ENCODE data around the gene PREX1. TPM values are rescaled to one million over a fixed set of nuclear protein-coding genes. Genes with fewer than 3 reads are reported as not detected.

The PREX1 gene
- total RNA-seq, 1 donor = 14.1 TPM

- Histone ChIP-seq H3K9me3 (ENCODE audit: low read depth, low read length) (no peaks in the 10 kb centered on the region), H2AFZ (ENCODE audit: low read length) (no peak overlapping the region)
Measured at GRCh38 chr20:48850977-48851299, 23.1 kb upstream of the PREX1 start.

GRCh38 chr20:48850257-48850976, 22.6 kb upstream of the PREX1 start:
- Histone ChIP-seq H3K36me3 (ENCODE audit: insufficient read depth, low read length) (no peaks in the 10 kb centered on the region), H3K27me3 (ENCODE audit: insufficient read depth, low read length) (no peaks in the 10 kb centered on the region), H3K9me3 (ENCODE audit: low read depth, low read length) (no peaks in the 10 kb centered on the region), H3K4me2 (ENCODE audit: insufficient read depth, low read length) (no peak overlapping the region), H3K4me1 (ENCODE audit: insufficient read depth, low read length) (peaks cover 7% of the 10 kb centered on the region), H3K79me2 (ENCODE audit: insufficient read depth, low read length) (no peaks in the 10 kb centered on the region), H3K27ac (ENCODE audit: low read depth, low read length) (no peak overlapping the region), H2AFZ (ENCODE audit: low read length) (no peak overlapping the region), H3K4me3 (ENCODE audit: insufficient read depth, low read length) (no peak overlapping the region), H4K20me1 (ENCODE audit: insufficient read depth, low read length) (no peaks in the 10 kb centered on the region)
- no peak for TF ChIP-seq CTCF (IDR thresholded peaks at IDR 0.05; ENCODE audit: extremely low read depth, low read depth, low read length)
- no peak for DNase-seq (ENCODE audit: insufficient read length, low spot score, missing footprints)

More at GRCh38 chr20:48850977-48851299, 23.1 kb upstream of the PREX1 start:
- DNase-seq (ENCODE audit: insufficient read length, low spot score, missing footprints) = no peak
- no peak overlapping the region for H3K4me2 ChIP-seq (ENCODE audit: insufficient read depth, low read length)
- no peak for TF ChIP-seq CTCF (IDR thresholded peaks at IDR 0.05; ENCODE audit: extremely low read depth, low read depth, low read length)
- H4K20me1 ChIP-seq (ENCODE audit: insufficient read depth, low read length) = no peaks in the 10 kb centered on the region
- H3K27me3 ChIP-seq (ENCODE audit: insufficient read depth, low read length) = no peaks in the 10 kb centered on the region
- peaks cover 3% of the 10 kb centered on the region for H3K4me1 ChIP-seq (ENCODE audit: insufficient read depth, low read length)
- H3K4me3 ChIP-seq (ENCODE audit: insufficient read depth, low read length) = no peak overlapping the region
- no peaks in the 10 kb centered on the region for H3K36me3 ChIP-seq (ENCODE audit: insufficient read depth, low read length)
- H3K27ac ChIP-seq (ENCODE audit: low read depth, low read length) = no peak overlapping the region
- H3K79me2 ChIP-seq (ENCODE audit: insufficient read depth, low read length) = no peaks in the 10 kb centered on the region

GRCh38 chr20:48849779-48850178, 22.0 kb upstream of the PREX1 start:
- Histone ChIP-seq H3K79me2 (ENCODE audit: insufficient read depth, low read length) (no peaks in the 10 kb centered on the region), H3K4me2 (ENCODE audit: insufficient read depth, low read length) (no peak overlapping the region)

GRCh38 chr20:48849299-48849698, 21.5 kb upstream of the PREX1 start:
- H3K27me3 ChIP-seq (ENCODE audit: insufficient read depth, low read length) = no peaks in the 10 kb centered on the region
- no peak for DNase-seq (ENCODE audit: insufficient read length, low spot score, missing footprints)
- no peaks in the 10 kb centered on the region for H4K20me1 ChIP-seq (ENCODE audit: insufficient read depth, low read length)
- H3K4me3 ChIP-seq (ENCODE audit: insufficient read depth, low read length) = no peak overlapping the region
- no peak overlapping the region for H2AFZ ChIP-seq (ENCODE audit: low read length)
- no peaks in the 10 kb centered on the region for H3K9me3 ChIP-seq (ENCODE audit: low read depth, low read length)
- peaks cover 17% of the 10 kb centered on the region for H3K4me1 ChIP-seq (ENCODE audit: insufficient read depth, low read length)
- no peak overlapping the region for H3K27ac ChIP-seq (ENCODE audit: low read depth, low read length)
- H3K36me3 ChIP-seq (ENCODE audit: insufficient read depth, low read length) = no peaks in the 10 kb centered on the region
- no peak overlapping the region for H3K4me2 ChIP-seq (ENCODE audit: insufficient read depth, low read length)
- TF ChIP-seq CTCF (IDR thresholded peaks at IDR 0.05; ENCODE audit: extremely low read depth, low read depth, low read length) = no peak
- no peaks in the 10 kb centered on the region for H3K79me2 ChIP-seq (ENCODE audit: insufficient read depth, low read length)

More at GRCh38 chr20:48849779-48850178, 22.0 kb upstream of the PREX1 start:
- Histone ChIP-seq H4K20me1 (ENCODE audit: insufficient read depth, low read length) (no peaks in the 10 kb centered on the region), H3K4me1 (ENCODE audit: insufficient read depth, low read length) (peaks cover 14% of the 10 kb centered on the region), H3K4me3 (ENCODE audit: insufficient read depth, low read length) (no peak overlapping the region), H2AFZ (ENCODE audit: low read length) (no peak overlapping the region), H3K36me3 (ENCODE audit: insufficient read depth, low read length) (no peaks in the 10 kb centered on the region), H3K27ac (ENCODE audit: low read depth, low read length) (no peak overlapping the region), H3K9me3 (ENCODE audit: low read depth, low read length) (no peaks in the 10 kb centered on the region), H3K27me3 (ENCODE audit: insufficient read depth, low read length) (no peaks in the 10 kb centered on the region)
- DNase-seq (ENCODE audit: insufficient read length, low spot score, missing footprints) = no peak
- TF ChIP-seq CTCF (IDR thresholded peaks at IDR 0.05; ENCODE audit: extremely low read depth, low read depth, low read length) = no peak

Measured in osteoblast (primary cell).